ENCODE data around the gene DEDD2. TPM values are rescaled to one million over a fixed set of nuclear protein-coding genes. Genes with fewer than 3 reads are reported as not detected.

DEDD2 gene
- total RNA-seq, 4 donors from 2014 or later, result 23.2 to 30.2 (median 27.8) TPM

GRCh38 chr19:42216653-42217519 is 591 bp downstream of the DEDD2 start:
- H3K9me3 ChIP-seq, result no peaks in the 10 kb centered on the region
- peak overlapping the region; percentile 64 to 93 (median 88) for H3K4me3 ChIP-seq
- H3K4me1 ChIP-seq, result peaks cover 26 to 69% (median 45%) of the 10 kb centered on the region in 3 donors
- H3K36me3 ChIP-seq, result peaks cover 0 to 36% (median 7%) of the 10 kb centered on the region in 3 donors
- no peak for DNase-seq
- no peaks in the 10 kb centered on the region for H3K27me3 ChIP-seq
- whole genome bisulfite sequencing, 2 donors, result 0% methylated on average over 7 to 10 of the region's 79 CpGs
- H3K27ac ChIP-seq, result peak overlapping the region; percentile 89 to 99 (median 96)
- intact Hi-C loops (cut with DNase I), result no loop called here
- TF ChIP-seq CTCF (IDR thresholded peaks at IDR 0.05), result no peak
- peak in 1 of 4 donors; percentile 43 for TF ChIP-seq POLR2A (IDR thresholded peaks at IDR 0.05)

GRCh38 chr19:42214810-42215485 is 2.5 kb downstream of the DEDD2 start:
- WGBS, 2 donors, result 76 to 86% methylated on average over 10 to 11 of the region's 11 CpGs
- H3K9me3 ChIP-seq, result no peaks in the 10 kb centered on the region
- peaks cover 0 to 55% (median 8%) of the 10 kb centered on the region in 3 donors for H3K36me3 ChIP-seq
- DNase-seq, result no peak
- no peak overlapping the region for H3K27ac ChIP-seq
- intact Hi-C loops (cut with DNase I), result no loop called here
- no peak overlapping the region for H3K4me3 ChIP-seq
- H3K4me1 ChIP-seq, result peaks cover 17 to 52% (median 32%) of the 10 kb centered on the region in 3 donors
- TF ChIP-seq POLR2A (IDR thresholded peaks at IDR 0.05), result no peak
- no peaks in the 10 kb centered on the region for H3K27me3 ChIP-seq

- no peak overlapping the region for H3K27ac ChIP-seq
- intact Hi-C loops (cut with DNase I), result no loop called here
- peaks cover 18 to 75% (median 26%) of the 10 kb centered on the region in 3 donors for H3K36me3 ChIP-seq
- no peaks in the 10 kb centered on the region for H3K27me3 ChIP-seq
- no peaks in the 10 kb centered on the region for H3K9me3 ChIP-seq
- DNase-seq, result no peak
- peaks cover 4 to 41% (median 22%) of the 10 kb centered on the region in 3 donors for H3K4me1 ChIP-seq
- H3K4me3 ChIP-seq, result no peak overlapping the region
- no peak for TF ChIP-seq CTCF (IDR thresholded peaks at IDR 0.05)
- TF ChIP-seq POLR2A (IDR thresholded peaks at IDR 0.05), result no peak
- WGBS, 2 donors, result 75 to 76% methylated on average over 1 of the region's 1 CpG
Observed at GRCh38 chr19:42212886-42213285, 4.6 kb downstream of the DEDD2 start.

GRCh38 chr19:42208612-42209011 is 8.9 kb downstream of the DEDD2 start:
- no peak overlapping the region for H3K4me3 ChIP-seq
- H3K36me3 ChIP-seq, result peaks cover 20 to 99% (median 26%) of the 10 kb centered on the region in 3 donors
- DNase-seq, result no peak
- peaks cover 11 to 42% (median 23%) of the 10 kb centered on the region in 3 donors for H3K4me1 ChIP-seq
- H3K27me3 ChIP-seq, result no peaks in the 10 kb centered on the region
- WGBS, 2 donors, result 83 to 95% methylated on average over 7 to 8 of the region's 11 CpGs
- peak overlapping the region in 1 of 4 donors; percentile 52 for H3K27ac ChIP-seq
- TF ChIP-seq CTCF (IDR thresholded peaks at IDR 0.05) (no peak), POLR2A (IDR thresholded peaks at IDR 0.05) (no peak)
- no peaks in the 10 kb centered on the region for H3K9me3 ChIP-seq
- intact Hi-C loops (cut with DNase I), result no loop called here

GRCh38 chr19:42207767-42208271 is 9.7 kb downstream of the DEDD2 start:
- intact Hi-C loops (cut with DNase I), result no loop called here
- Histone ChIP-seq H3K27me3 (no peaks in the 10 kb centered on the region), H3K36me3 (peaks cover 26 to 99% (median 27%) of the 10 kb centered on the region in 3 donors), H3K9me3 (no peaks in the 10 kb centered on the region), H3K4me3 (no peak overlapping the region), H3K4me1 (peaks cover 11 to 34% (median 23%) of the 10 kb centered on the region in 3 donors), H3K27ac (peak overlapping the region; percentile 52 to 82 (median 78))
- WGBS, 2 donors, result 63 to 70% methylated on average over 2 to 6 of the region's 6 CpGs
- no peak for DNase-seq
- TF ChIP-seq CTCF (IDR thresholded peaks at IDR 0.05), result no peak
- TF ChIP-seq POLR2A (IDR thresholded peaks at IDR 0.05), result no peak

Data from esophagus squamous epithelium (tissue), 5 donors.